Measurements from ENCODE around the gene ASF1B.
"Not testable (repeated sequence)": the region's sequence is repeated elsewhere in the genome, so short reads cannot be mapped to it uniquely, and the experiment has no call there.

The ASF1B gene

GRCh38 chr19:14136509-14137281 is at the start of gene ASF1B:
ASF1B (minus strand) TSS chr19:14136589; CDS start chr19:14136456, 133 bp downstream.
- no peak for TF ChIP-seq ZFX (IDR thresholded peaks at IDR 0.05)
- peak; percentile 99 for TF ChIP-seq CTCF (conservative IDR thresholded peaks at IDR 0.05)
- peak within 1 kb of the TSS; percentile 86 for H3K27ac ChIP-seq

- not testable (repeated sequence) for H3K27ac ChIP-seq
Observed at GRCh38 chr19:14185691-14186090, 49.3 kb upstream of the ASF1B start.

GRCh38 chr19:14185158-14185557 is 48.8 kb upstream of the ASF1B start:
- no peak for TF ChIP-seq CTCF (conservative IDR thresholded peaks at IDR 0.05)
- no peak for TF ChIP-seq ZFX (IDR thresholded peaks at IDR 0.05)
- no peak overlapping the region for H3K27ac ChIP-seq

GRCh38 chr19:14183741-14184350 is 47.5 kb upstream of the ASF1B start:
- no peak for TF ChIP-seq CTCF (conservative IDR thresholded peaks at IDR 0.05)
- no peak for TF ChIP-seq ZFX (IDR thresholded peaks at IDR 0.05)
- no peak overlapping the region for H3K27ac ChIP-seq

GRCh38 chr19:14182476-14182875 is 46.1 kb upstream of the ASF1B start:
- no peak overlapping the region for H3K27ac ChIP-seq

GRCh38 chr19:14181906-14182305 is 45.5 kb upstream of the ASF1B start:
- no peak overlapping the region for H3K27ac ChIP-seq
- TF ChIP-seq ZFX (IDR thresholded peaks at IDR 0.05), result no peak
- TF ChIP-seq CTCF (conservative IDR thresholded peaks at IDR 0.05), result no peak

More at GRCh38 chr19:14182476-14182875, 46.1 kb upstream of the ASF1B start:
- TF ChIP-seq CTCF (conservative IDR thresholded peaks at IDR 0.05) (no peak), ZFX (IDR thresholded peaks at IDR 0.05) (no peak)

- not testable (repeated sequence) for H3K27ac ChIP-seq
Observed at GRCh38 chr19:14181199-14181598, 44.8 kb upstream of the ASF1B start.

- TF ChIP-seq CTCF (conservative IDR thresholded peaks at IDR 0.05), result no peak
- TF ChIP-seq ZFX (IDR thresholded peaks at IDR 0.05), result no peak
- H3K27ac ChIP-seq, result no peak overlapping the region
Observed at GRCh38 chr19:14177496-14178074, 41.2 kb upstream of the ASF1B start.
